Hematopoietic multipotent progenitor cell (in vitro differentiated cells): ENCODE measurements around the gene XPO1. TPM values are rescaled to one million over a fixed set of nuclear protein-coding genes. Genes with fewer than 3 reads are reported as not detected.
"Not testable (repeated sequence)": the region's sequence is repeated elsewhere in the genome, so short reads cannot be mapped to it uniquely, and the experiment has no call there.

Source experiments
- DNase-seq, 3 donors: peaks; one replicate each; pipeline ENCODE4 v3.0.0-alpha.2; 2011 to 2015; ENCODE audit warnings: low read depth in 2 of 3, low spot score in 2 of 3
- total RNA-seq: library from RNA; depleted of rRNA; stranded (reverse); fragments of >200 nt; gene quantifications from one replicate; pipeline ENCODE4 v1.2.3, GENCODE V29; 2012

Gene XPO1
- total RNA-seq, 1 donor: 68.9 TPM

DNA sequence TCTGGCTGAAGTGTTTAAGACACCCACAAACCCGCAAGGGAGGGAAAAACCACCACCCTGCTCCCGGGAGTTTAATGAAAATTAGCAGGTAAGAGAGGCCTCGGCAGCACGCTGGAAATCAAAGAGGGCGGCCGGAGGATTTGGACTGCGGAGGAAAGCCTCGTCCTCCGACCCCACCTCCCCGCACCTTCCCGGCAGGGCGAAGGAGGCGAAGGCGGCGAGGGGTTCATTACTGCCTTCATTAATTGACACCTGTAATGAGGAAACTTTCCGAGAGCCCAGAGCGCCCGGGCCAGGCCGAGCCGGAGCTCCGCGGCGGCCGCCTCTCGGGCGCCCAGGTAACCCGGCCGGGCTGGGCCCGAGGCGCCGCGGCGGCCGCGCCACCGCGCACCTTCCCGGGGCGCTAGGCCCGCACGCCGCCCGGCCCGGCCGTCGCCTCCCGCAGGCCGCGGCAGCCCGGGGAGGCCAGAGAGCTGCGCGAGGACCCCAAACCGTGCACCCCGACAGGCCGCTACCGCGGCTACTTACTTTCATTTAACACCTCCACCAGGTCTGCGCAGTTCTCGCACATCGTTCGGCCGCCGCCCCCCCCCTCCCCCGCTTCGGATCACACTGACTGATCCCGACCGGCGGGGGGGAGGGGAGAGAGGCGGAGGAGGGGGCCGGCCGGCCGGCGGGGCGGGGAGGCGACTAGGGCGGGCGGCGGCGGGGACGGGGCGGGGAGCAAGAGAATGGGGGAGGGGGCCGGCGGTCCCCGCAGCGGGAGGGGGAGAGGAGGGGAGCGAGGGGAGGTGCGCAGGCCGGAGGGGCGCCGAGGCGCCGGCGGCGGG lies 67.8 kb downstream of the XPO1 start:
- peak; percentile 40 to 82 (median 78) for DNase-seq

DNA sequence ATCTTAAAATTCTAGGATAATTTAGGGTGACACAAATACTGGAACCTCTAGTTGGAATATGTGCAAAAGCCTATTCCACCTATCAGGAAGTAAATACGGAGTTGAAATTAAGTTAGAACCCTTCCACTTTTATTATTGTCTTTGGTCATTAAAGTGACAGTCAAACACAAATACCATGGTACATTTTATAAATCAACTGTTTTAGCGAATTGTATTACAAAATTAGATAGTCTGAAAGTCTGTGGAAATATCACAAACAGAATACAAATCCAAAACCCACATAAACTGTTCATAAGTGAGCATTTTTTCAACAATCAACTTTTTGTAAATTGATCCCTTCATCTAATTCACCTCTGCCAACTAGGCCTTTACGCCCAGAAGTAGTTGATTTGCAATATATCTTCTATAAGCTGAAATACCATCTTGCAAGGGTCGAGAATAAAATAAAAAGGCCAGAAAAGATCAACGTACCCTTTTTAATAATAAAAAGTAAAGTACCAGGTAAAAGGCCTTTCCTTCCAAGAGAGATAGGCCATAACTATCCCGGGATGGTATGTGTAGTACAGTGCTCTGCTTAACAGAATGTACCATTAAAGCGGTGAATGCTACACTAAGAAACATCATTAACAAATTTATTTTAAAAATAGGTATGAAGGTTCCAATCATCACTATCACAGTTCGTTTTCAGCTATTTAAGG lies 68.6 kb downstream of the XPO1 start:
- DNase-seq: peak in 1 of 3 donors; percentile 9

DNA sequence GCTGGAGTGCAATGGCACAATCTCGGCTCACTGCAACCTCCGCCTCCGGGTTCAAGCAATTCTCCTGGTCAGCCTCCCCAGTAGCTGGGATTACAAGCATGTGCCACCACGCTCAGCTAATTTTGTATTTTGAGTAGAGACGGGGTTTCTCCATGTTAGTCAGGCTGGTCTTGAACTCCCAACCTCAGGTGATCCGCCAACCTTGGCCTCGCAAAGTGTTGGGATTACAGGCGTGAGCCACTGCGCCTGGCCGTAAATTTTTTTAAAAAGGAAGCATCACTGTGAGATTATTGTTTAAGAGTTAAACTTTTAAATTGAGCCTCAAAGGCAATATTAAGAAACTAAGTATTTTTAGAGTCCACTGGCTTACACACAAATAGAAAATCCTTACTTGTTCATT lies 69.9 kb downstream of the XPO1 start:
- DNase-seq: not testable (repeated sequence)

DNA sequence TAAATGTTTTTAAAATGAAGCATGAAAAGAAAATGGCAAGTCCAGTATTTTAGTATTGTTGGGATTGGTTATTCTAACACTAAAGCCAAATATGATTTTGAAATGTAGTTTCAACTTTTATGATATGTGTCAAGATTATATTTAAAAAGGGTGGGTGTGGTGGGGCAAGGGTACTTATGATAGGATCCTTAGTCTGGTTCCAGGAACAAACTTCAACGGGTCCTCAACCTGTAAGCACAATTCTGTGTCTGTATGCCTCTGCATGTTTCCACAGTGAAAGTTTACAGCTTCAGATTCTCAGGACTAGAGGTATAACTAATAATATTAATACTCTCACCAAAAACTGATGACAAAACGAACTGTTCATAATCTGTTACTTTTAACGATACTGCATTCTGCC lies 73.1 kb downstream of the XPO1 start:
- DNase-seq: no peak

DNA sequence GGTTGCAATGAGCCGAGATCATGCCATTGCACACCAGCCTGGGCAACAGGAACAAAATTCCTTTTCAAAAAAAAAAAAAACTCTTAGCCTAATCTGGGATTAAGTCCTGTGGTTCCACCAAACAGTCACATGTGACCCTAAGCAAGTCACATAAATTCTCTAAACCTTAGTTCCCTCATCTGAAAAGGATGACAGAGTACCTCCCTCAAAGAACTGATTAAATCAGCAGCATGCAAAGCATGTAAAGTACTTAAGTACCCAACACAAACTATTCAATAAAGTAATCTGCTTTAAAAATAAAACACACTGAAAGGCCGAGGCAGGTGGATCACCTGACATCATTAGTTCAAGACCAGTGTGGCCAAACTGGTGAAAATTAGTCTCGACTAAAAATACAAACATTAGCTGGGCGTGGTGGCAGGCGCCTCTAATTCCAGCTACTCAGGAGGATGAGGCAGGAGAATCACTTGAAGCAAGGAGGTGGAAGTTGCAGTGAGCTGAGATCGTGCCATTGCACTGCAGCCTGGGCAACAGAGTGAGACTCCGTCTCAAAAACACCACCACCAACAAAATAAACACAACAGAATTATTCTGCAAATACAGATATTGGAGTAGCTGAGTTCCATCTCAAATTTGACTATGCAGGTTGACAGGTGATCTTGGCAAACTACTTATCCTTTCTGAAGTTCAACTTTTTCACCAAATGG lies 74.2 kb downstream of the XPO1 start:
- DNase-seq: no peak

DNA sequence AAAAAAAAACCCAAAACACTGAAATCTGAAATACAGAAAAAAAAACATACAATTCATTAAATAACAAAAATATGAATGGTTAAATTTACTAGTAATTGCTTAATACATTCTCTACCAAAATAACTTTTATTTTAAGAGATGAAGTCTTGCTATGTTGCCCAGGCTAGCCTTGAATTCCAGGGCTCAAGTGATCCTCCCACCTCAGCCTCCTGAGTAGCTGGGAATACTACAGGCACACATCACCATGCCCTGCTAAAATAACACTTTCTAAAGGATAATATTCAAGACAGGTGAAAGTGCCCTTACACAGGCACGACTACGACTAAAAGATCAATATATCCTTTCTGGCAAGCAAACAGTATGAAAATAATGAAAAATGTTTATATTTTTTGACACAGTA lies 76.8 kb downstream of the XPO1 start:
- no peak for DNase-seq

DNA sequence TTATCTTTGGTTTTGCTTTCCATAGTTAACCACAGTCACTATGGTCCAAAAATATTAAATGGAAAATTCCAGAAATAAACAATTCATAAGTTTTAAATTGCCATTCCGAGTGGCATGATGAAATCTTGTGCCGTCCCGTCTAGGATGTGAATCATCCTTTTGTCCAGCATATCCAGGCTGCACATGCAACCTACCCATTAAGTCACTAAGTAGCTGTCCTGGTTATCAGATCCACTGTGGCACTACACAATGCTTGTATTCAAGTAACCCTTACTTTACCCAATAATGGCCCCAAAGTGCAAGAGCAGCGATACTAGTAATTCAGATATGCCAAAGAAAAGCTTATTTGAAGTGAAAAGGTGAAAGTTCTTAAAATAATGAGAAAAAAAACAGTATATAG lies 78.0 kb downstream of the XPO1 start:
- no peak for DNase-seq

DNA sequence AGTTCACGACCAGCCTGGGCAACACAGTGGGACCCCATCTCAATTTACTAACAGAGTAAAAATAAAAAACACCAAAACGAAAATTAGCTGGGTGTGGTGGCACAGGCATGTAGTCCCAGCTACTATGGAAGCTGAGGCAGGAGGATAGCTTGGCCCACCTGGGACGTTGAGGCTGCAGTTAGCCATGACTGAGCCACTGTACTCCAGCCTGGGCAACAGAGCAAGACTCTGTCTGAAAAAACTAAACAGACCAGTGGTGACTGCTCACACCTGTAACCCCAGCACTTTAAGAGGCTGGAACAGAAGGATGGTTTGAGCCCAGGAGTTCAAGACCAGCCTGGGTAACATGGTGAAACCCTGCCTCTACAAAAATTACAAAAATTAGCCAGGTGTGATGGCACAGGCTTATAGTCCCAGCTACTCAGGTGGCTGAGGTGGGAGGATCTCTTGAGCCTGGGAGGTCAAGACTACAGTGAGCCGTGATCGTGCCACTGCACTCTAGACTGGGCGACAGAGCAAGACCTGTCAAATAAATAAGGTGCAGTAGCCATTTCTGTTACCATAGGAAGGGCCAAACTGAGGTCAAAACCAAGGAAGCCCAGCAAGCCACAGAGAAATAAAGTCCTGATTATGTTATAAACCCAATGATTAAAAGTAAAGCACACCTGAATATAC lies 81.3 kb downstream of the XPO1 start:
- DNase-seq: no peak

DNA sequence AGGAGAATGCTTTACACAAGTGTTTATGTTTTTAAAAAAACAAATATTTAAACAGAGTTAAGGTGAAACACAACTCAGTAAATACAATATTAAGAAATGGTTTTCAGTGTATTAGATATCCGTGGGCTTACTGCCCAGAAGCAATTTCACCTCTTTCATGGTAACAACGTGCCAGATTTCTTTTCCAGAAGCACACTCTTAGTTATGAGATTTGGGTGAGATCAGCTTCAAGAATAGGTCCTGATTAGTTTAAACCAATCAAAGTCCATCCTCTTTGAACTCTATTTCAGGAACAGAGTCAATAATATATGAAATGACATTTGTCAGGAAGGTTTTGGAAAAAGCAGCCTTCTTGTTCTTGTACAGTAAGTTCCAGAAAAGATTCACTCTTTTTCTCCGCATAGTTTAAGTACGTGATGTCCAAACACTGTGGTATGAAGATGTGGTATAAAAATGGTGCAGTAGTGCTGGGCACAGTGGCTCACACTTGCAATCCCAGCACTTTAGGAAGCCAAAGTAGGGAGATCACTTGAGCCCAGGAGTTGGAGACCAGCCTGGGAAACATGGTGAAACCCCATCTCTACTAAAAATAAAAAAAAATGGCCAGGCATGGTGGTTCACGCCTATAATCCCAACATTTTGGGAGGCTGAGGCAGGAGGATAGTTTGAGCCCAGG lies 81.9 kb downstream of the XPO1 start:
- DNase-seq: no peak

DNA sequence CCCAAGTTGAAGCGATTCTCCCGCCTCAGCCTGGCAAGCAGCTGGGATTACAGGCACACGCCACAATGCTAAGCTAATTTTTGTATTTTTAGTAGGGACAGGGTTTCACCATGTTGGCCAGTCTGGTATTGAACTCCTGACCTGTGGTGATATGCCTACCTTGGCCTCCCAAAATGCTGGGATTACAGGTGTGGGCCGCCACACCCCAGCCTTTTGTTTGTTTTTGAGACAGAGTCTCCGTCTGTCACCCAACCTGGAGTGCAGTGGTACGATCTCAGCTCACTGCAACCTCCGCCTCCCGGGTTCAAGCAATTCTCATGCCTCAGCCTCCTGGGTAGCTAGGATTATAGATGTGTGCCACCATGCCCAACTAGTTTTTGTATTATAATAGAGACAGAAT lies 83.2 kb downstream of the XPO1 start:
- not testable (repeated sequence) for DNase-seq

DNA sequence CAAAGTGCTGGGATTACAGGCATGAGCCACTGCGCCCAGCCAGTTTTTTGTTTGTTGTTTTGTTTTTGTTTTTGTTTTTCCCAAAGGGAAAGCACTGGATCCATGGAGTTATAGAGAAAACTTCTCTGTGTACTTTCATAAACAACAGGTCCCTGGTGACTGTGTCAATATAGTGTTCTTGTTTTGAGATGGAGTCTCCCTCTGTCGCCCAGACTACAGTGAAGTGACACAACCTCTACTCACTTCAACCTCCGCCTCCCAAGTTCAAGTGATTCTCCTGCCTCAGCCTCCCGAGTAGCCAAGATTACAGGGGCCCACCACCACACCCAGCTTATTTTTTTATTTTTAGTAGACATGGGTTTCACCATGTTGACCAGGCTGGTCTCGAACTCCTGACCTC lies 83.8 kb downstream of the XPO1 start:
- DNase-seq: no peak

DNA sequence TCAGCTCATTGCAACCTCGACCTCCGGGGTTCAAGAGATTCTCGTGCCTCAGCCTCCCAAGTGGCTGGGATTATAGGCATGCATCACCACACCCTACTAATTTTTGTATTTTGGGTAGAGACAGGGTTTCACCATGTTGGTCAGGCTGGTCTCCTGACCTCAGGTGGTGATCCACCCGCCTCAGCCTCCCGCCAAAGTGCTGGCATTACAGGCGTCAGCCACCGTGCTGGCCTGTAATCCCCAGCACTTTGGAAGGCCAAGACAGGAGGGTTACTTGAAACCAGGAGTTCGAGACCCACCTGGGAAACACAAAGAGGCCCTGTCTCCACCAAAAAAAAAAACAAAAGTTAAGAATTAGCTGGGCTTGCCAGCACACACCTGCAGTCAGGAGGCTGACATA lies 85.8 kb downstream of the XPO1 start:
- no peak for DNase-seq

DNA sequence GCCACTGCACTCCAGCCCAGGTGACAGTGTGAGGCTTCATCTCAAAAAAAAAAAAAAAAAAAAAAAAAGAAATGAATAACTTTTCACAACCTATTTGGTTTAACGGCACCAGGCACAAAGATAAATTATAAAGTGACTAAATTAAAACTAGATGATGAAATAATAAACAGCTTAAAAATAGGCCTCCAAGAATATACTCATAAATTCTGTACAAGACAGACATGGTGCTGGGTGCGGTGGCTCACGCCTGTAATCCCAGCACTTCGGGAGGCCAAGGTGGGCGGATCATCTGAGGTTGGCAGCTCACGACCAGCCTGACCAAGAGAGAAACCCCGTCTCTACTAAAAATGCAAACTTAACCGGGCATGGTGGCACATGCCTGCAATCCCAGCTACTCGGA lies 87.0 kb downstream of the XPO1 start:
- DNase-seq: no peak

DNA sequence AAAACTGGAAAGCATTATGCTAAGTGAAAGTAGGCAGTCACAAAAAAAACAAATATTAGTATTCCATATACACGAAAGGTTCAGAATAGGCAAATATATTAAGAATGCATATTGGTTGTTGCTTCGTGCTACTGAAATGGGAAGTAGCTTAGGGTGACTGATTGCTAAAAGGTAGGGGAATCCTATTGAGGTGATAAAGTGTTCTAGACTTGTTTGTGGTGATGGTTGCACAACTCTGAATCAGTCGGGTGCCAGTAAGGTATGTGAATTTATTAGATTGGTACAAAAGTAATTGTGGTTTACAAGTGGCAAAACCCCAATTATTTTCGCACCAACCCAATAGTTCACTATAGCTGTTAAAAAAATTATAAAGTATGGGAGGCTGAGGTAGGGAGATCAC lies 88.0 kb downstream of the XPO1 start:
- no peak for DNase-seq

DNA sequence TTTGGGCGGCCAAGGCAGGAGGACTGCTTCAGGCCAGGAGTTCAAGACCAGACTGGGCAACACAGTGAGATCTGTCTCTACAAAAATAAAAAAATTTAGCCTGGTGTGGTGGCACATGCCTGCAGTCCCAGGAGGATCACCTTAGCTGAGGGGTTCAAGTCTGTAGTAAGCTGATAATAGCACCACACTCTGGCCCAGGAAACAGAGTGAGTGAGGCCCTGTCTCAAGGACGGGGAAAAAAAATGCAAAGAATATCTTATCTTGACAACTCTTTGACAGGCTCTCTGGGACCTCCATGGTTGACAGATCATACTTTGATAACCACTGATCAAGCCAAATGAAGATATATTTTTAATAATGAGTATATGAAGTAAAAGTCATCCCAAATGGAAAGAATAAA lies 89.9 kb downstream of the XPO1 start:
- DNase-seq: no peak

DNA sequence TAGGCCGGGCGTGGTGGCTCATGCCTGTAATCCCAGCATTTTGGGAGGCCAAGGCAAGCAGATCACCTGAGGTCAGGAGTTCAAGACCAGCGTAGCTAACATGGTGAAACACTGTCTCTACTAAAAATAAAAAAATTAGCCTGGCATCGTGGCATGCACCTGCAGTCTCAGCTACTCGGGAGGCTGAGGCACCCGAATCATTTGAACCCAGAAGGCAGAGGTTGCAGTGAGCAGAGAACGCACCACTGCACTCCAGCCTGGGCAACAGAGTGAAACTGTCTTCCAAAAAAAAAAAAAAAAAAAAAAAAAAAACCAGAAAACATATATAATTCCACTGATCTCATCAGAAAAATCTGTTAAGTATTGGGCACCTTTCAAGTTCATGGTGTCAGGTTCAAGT lies 91.2 kb downstream of the XPO1 start:
- not testable (repeated sequence) for DNase-seq

DNA sequence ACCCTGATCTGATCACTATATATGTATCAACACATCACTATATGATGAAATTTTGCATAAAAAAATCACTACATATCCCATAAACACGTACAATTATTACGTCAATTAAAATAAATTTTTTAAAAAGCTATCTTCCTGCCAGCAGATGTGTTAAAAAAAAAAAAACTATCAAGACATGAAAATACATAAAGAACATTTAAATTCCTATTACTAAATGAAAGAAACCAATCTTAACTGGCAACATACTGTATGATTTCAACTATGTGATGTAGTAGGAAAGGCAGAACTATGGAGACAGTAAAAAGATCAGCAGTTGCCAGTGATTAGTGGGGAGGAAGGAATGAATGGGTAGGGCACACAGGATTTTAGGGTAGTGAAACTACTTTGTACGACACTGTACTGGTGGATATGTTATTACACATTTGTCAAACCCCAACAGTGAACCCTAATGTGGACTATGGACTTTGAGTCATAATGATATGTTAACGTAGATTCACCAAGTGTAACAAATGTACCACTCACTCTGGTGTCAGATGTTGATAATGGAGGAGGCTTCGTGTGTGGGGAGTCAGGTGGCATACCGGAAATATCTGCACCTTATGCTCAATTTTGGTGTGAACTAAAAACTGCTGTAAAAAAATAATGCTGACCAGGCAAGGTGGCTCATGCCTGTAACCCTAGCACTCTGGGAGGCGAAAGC lies 94.7 kb downstream of the XPO1 start:
- DNase-seq: no peak

DNA sequence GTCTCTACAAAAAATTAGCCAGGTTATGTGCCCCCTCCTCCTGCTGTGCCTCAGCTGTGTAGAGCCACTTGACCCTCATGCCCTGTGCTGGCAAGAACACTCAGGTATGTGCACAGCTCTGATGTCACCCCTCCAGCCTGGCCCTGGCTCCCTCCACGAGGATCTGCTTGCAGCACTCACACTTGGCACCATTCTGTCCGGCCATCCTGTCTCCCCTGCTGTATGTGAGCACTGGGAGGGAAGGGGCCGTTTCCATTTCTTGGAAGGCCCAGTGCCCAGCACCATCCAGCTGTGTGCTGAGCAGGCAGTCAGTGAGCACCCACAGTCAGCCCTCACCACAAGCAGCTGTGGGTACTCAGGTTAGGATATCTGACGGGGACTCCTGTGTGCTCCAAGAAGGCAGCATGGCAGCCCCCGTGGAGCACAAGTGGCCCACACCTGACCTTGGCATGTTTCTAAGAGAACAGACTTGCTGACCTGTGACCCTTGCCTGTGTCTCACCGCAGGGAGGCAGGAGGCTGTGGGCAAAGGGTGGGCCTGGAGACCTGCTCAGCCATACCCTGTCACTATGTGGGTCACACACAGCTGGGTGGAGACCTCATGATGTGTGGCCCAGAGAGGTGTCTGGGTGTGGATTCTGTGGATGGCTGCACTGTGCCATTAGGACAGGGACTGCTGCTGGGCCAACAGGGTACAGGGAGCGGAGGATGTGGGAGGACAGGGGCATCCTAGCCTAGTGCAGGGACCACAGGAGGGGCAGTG lies 98.7 kb downstream of the XPO1 start:
- no peak for DNase-seq

DNA sequence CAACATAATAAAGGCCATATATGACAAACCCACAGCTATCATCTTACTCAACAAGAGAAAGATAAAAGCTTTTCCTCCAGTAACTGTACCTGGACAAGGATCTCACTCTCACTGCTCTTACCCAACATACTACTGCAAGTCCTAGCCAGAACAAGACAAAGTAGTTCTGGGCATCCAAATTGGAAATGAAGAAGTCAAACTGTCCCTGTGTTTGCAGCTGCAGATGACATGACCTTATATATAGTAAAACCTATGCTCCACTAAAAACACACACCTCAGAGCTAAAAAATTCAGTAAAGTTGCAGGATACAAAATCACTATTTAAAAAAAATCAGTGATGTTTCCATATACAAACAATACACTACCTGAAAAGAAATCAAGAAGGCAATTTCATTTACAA lies 99.5 kb downstream of the XPO1 start:
- DNase-seq: no peak
